ENCODE measurements around the gene ESPN. TPM values are rescaled to one million over a fixed set of nuclear protein-coding genes. Genes with fewer than 3 reads are reported as not detected.

Gene ESPN
- total and polyA plus RNA-seq, 2 of the 8 experiments (the other 6 are each of a cell fraction or from before 2014, with no cell fraction given) = 5.2 to 16.3 TPM

GRCh38 chr1:6392809-6393399, 31.7 kb upstream of the ESPN start (continued):
- TF ChIP-seq SUZ12 (IDR thresholded peaks at IDR 0.05; ENCODE audit: low read length) (no peak), USF2 (IDR thresholded peaks at IDR 0.05; ENCODE audit: low read length) (no peak), CBX5 (IDR thresholded peaks at IDR 0.05; ENCODE audit: low read depth, low read length) (no peak), EP300 (IDR thresholded peaks at IDR 0.05; ENCODE audit: borderline replicate concordance in 1 of 2, low read depth in 2 of 2, low read length in 2 of 2) (peak in 1 of 2 experiments; percentile 31; a peak in 1 of 3 replicates), RXRA (IDR thresholded peaks at IDR 0.05; ENCODE audit: insufficient read depth, low read depth, low read length) (no peak), CTBP2 (IDR thresholded peaks at IDR 0.05; ENCODE audit: borderline replicate concordance, insufficient read depth, insufficient read length, low read length) (no peak), ATF2 (IDR thresholded peaks at IDR 0.05; ENCODE audit: low read length) (no peak), CHD1 (IDR thresholded peaks at IDR 0.05; ENCODE audit: low read depth, low read length) (no peak), TAF7 (optimal IDR thresholded peaks at IDR 0.05; ENCODE audit: borderline replicate concordance, low read depth, low read length) (no peak), SP1 (IDR thresholded peaks at IDR 0.05; ENCODE audit: low read depth, low read length) (no peak), POLR2A (IDR thresholded peaks at IDR 0.05; ENCODE audit: control extremely low read depth in 1 of 2, low read depth in 2 of 2, low read length in 2 of 2) (peak in 1 of 2 experiments; percentile 56; a peak in 2 of 3 replicates), FOSL1 (IDR thresholded peaks at IDR 0.05; ENCODE audit: insufficient read depth, low read depth, low read length) (no peak), TEAD4 (IDR thresholded peaks at IDR 0.05; ENCODE audit: low read depth, low read length) (no peak), CTCF (IDR thresholded peaks at IDR 0.05; ENCODE audit: control extremely low read depth in 1 of 3, insufficient read depth in 1 of 3, low read depth in 1 of 3, low read length in 3 of 3) (no peak), KDM1A (IDR thresholded peaks at IDR 0.05; ENCODE audit: borderline replicate concordance, low read length) (no peak), PHF8 (conservative IDR thresholded peaks at IDR 0.05; ENCODE audit: low read depth, low read length) (no peak), SIX5 (IDR thresholded peaks at IDR 0.05; ENCODE audit: low read depth, low read length) (no peak), SIN3A (conservative IDR thresholded peaks at IDR 0.05 in 1 of 2, IDR thresholded peaks at IDR 0.05 in 1 of 2; ENCODE audit: low read depth in 1 of 2, low read length in 2 of 2) (no peak)

Data from H1 (cell line).